Astrocyte of the spinal cord (primary cell): ENCODE measurements around the gene RNF130.

Experiments
- DNase-seq: peaks from one replicate; pipeline ENCODE4 v3.0.0; 2011; ENCODE audit warnings: low read depth, low spot score
- H3K4me3 ChIP-seq: 2 replicates; pipeline ENCODE4 v1.5.1; 2011; ENCODE audit warnings: low read depth, mild to moderate bottlenecking, low read length, moderate library complexity
- in situ Hi-C: cut with HindIII; loops from 2 replicates; pipeline ENCODE4 v1.10.0; 2017; ENCODE audit warnings: low sequenced_read_pairs
- TF ChIP-seq, protein P1 (sequence below): IDR thresholded peaks from 2 replicates; pipeline ENCODE4 v1.5.1; 2012; ENCODE audit warnings: low read depth, mild to moderate bottlenecking, low read length, inconsistent platforms

The RNF130 gene

GRCh38 chr5:180012316-180012715 is 59.2 kb downstream of the RNF130 start:
- TF ChIP-seq, protein P1, sequence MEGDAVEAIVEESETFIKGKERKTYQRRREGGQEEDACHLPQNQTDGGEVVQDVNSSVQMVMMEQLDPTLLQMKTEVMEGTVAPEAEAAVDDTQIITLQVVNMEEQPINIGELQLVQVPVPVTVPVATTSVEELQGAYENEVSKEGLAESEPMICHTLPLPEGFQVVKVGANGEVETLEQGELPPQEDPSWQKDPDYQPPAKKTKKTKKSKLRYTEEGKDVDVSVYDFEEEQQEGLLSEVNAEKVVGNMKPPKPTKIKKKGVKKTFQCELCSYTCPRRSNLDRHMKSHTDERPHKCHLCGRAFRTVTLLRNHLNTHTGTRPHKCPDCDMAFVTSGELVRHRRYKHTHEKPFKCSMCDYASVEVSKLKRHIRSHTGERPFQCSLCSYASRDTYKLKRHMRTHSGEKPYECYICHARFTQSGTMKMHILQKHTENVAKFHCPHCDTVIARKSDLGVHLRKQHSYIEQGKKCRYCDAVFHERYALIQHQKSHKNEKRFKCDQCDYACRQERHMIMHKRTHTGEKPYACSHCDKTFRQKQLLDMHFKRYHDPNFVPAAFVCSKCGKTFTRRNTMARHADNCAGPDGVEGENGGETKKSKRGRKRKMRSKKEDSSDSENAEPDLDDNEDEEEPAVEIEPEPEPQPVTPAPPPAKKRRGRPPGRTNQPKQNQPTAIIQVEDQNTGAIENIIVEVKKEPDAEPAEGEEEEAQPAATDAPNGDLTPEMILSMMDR = no peak
- in situ Hi-C loops = no loop called here
- no peak for DNase-seq
- H3K4me3 ChIP-seq = no peak overlapping the region

DNA sequence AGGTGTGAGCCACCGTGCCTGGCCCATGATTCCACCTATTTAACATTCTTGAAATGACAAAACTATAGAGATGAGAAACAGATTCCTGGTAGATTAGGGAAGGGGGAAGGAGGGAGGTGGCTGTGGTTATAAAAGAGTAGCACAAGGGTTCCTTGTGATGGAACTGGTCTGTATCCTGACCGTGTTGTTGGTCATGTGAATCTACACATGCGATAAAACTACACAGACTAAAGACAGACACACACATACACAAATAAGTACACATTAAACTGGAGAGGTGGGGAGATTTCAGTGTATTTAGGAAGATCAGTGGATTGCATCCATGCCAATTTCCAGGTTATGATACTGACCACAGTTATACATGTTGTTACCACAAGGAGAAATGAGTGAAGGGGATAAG is 60.9 kb downstream of the RNF130 start:
- no peak overlapping the region for H3K4me3 ChIP-seq
- in situ Hi-C loops = no loop called here
- DNase-seq = no peak
- TF ChIP-seq, protein P1 = no peak

DNA sequence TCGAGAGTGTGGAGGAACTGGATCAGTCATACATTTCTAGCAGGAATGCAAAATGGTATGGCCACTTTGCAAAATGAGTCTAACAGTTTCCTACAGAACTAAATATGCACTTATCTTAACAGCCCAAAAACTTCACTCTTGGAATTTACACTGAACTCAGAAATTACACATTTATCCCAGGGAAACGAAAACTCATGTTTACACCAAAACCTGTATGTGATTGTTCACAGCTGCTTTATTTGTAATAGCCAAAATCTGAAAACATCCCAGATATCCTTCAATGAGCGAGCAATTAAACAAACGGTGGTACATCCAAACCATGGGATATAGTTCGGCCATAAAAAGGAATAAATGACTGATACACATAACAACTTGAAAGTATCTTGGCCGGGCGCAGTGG is 62.0 kb downstream of the RNF130 start:
- in situ Hi-C loops = no loop called here
- no peak for DNase-seq
- H3K4me3 ChIP-seq = no peak overlapping the region
- TF ChIP-seq, protein P1 = no peak

GRCh38 chr5:180008433-180008832 is 63.1 kb downstream of the RNF130 start:
- DNase-seq = no peak
- in situ Hi-C loops = no loop called here
- TF ChIP-seq, protein P1 = no peak
- no peak overlapping the region for H3K4me3 ChIP-seq

- in situ Hi-C loops = no loop called here
- H3K4me3 ChIP-seq = no peak overlapping the region
- DNase-seq = peak; percentile 12
- TF ChIP-seq, protein P1 = no peak
Measured at GRCh38 chr5:180007582-180007981, 64.0 kb downstream of the RNF130 start.

DNA sequence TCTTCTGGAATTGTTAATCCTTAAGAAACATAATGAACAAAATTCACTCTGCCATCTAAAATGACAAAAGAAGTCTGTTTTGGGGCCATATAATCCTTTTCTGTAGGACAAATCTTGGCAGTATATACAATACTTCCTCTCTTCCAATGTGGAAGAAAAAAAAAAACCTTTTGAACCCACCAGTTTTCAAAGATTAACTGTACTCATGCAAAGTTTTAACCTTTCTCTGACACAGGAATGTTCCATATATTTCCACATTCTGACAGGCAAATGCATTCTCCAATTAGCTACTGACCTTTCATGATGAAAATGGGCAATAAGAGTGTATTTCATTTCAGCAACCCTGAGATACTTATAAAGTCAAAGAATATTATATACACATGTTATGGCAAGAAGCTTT is 65.4 kb downstream of the RNF130 start:
- H3K4me3 ChIP-seq = no peak overlapping the region
- in situ Hi-C loops = no loop called here
- TF ChIP-seq, protein P1 = no peak

DNA sequence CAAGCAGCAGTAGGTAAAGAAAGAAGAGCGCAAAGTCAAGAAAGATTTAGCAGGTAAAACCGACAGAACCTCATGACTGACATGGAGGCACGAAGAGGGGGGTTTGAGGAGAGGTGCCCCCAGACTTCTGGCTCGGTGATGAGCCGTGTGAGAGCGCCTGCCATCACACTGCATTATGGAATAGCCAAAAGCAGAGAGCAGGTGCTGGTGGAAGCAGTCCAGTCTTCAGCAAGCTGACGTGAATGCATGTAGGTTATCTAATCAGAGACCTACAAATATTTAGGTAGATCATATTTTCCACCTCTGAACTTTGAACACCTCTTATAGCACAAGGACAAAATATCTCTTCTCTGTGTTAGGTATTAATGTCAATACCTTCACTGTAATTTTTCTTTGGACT is 68.4 kb downstream of the RNF130 start:
- TF ChIP-seq, protein P1 = no peak
- in situ Hi-C loops = no loop called here
- no peak for DNase-seq
- no peak overlapping the region for H3K4me3 ChIP-seq

More for the DNA sequence above, 65.4 kb downstream of the RNF130 start:
- DNase-seq = no peak
